ENCODE measurements around the gene CERS6. TPM values are rescaled to one million over a fixed set of nuclear protein-coding genes. Genes with fewer than 3 reads are reported as not detected.

CERS6 gene
- total RNA-seq, 1 donor from 2014 or later, result 10.9 TPM

- H3K9me3 ChIP-seq, result no peaks in the 10 kb centered on the region
- no peak for DNase-seq (ENCODE audit: low spot score in 2 of 2)
- intact Hi-C loops (cut with DNase I), result no loop called here
Measured at GRCh38 chr2:168819829-168820489, 363.9 kb downstream of the CERS6 start.

GRCh38 chr2:168821577-168821976 is 365.5 kb downstream of the CERS6 start:
- no peak for DNase-seq (ENCODE audit: low spot score in 2 of 2)
- no peaks in the 10 kb centered on the region for H3K36me3 ChIP-seq
- H3K4me1 ChIP-seq, result no peaks in the 10 kb centered on the region
- no peaks in the 10 kb centered on the region for H3K9me3 ChIP-seq
- no peak overlapping the region for H3K27ac ChIP-seq
- no peak for TF ChIP-seq CTCF (IDR thresholded peaks at IDR 0.05)
- H3K27me3 ChIP-seq, result no peaks in the 10 kb centered on the region
- H3K4me3 ChIP-seq, result no peak overlapping the region
- intact Hi-C loops (cut with DNase I), result no loop called here

More at GRCh38 chr2:168819829-168820489, 363.9 kb downstream of the CERS6 start:
- Histone ChIP-seq H3K36me3 (no peaks in the 10 kb centered on the region), H3K4me1 (no peaks in the 10 kb centered on the region), H3K4me3 (no peak overlapping the region), H3K27me3 (no peaks in the 10 kb centered on the region), H3K27ac (no peak overlapping the region)
- TF ChIP-seq CTCF (IDR thresholded peaks at IDR 0.05), result no peak

- no peaks in the 10 kb centered on the region for H3K9me3 ChIP-seq
- H3K4me3 ChIP-seq, result no peak overlapping the region
- no peak for TF ChIP-seq CTCF (IDR thresholded peaks at IDR 0.05)
- no peaks in the 10 kb centered on the region for H3K36me3 ChIP-seq
- H3K4me1 ChIP-seq, result no peaks in the 10 kb centered on the region
- H3K27ac ChIP-seq, result no peak overlapping the region
- no peak for DNase-seq (ENCODE audit: low spot score in 2 of 2)
- intact Hi-C loops (cut with DNase I), result no loop called here
- H3K27me3 ChIP-seq, result no peaks in the 10 kb centered on the region
Measured at GRCh38 chr2:168821992-168822391, 365.9 kb downstream of the CERS6 start.

Other genes starting within 250 kb of the CERS6 start
- 7.5 TPM for gene STK39, start 208.7 kb upstream of the CERS6 start, total RNA-seq